ENCODE results near the gene CDS2. TPM values are rescaled to one million over a fixed set of nuclear protein-coding genes. Genes with fewer than 3 reads are reported as not detected.
A peak's percentile ranks its signal among the peaks of the same experiment; 100 is the strongest.

Gene CDS2
- total RNA-seq, 2 experiments from 2014 or later, result 56.2 to 58.3 TPM

GRCh38 chr20:5119435-5120184, 7.2 kb upstream of the CDS2 start, which contains the start of gene PCNA:
Gene PCNA, minus strand, starts transcription at chr20:5119958. Its CDS starts 160 bp downstream, at chr20:5119798.
- peaks cover 68% of the 10 kb centered on the region for H3K4me1 Mint-ChIP-seq (ENCODE audit: low read depth)
- peaks cover 56% of the 10 kb centered on the region for H3K36me3 Mint-ChIP-seq (ENCODE audit: low read depth)
- DNase-seq (peak; percentile 99), ATAC-seq (peak; percentile 91)
- CTCF ChIA-PET, result interaction anchor here (1.2 to 2.0 kb wide), 3 partner anchors 19 to 164 kb away, joined by 4 to 29 read pairs (median 7); no protein-coding TSS in a partner anchor
- no peaks in the 10 kb centered on the region for H3K9me3 Mint-ChIP-seq (ENCODE audit: insufficient read depth)
- no peaks in the 10 kb centered on the region for H3K27me3 Mint-ChIP-seq (ENCODE audit: low read depth)
- POLR2A ChIA-PET, result interaction anchor here (0.7 to 2.2 kb wide), 15 partner anchors 12 to 308 kb away, joined by 3 to 11 read pairs (median 4); no protein-coding TSS in a partner anchor
- H3K4me3 Mint-ChIP-seq, result peak within 1 kb of the TSS; percentile 91
- peak within 1 kb of the TSS; percentile 97 for H3K27ac Mint-ChIP-seq

- ATAC-seq, result no peak
- peak overlapping the region; percentile 91 for H3K4me3 Mint-ChIP-seq
- ChIA-PET POLR2A (interaction anchor here (0.7 to 2.2 kb wide), 15 partner anchors 11 to 309 kb away, joined by 3 to 11 read pairs (median 4); no protein-coding TSS in a partner anchor), CTCF (interaction anchor here (1.2 to 2.0 kb wide), 3 partner anchors 19 to 164 kb away, joined by 4 to 29 read pairs (median 7); no protein-coding TSS in a partner anchor)
- peaks cover 68% of the 10 kb centered on the region for H3K4me1 Mint-ChIP-seq (ENCODE audit: low read depth)
- H3K9me3 Mint-ChIP-seq (ENCODE audit: insufficient read depth), result no peaks in the 10 kb centered on the region
- H3K27ac Mint-ChIP-seq, result peak overlapping the region; percentile 97
- H3K36me3 Mint-ChIP-seq (ENCODE audit: low read depth), result peaks cover 51% of the 10 kb centered on the region
- H3K27me3 Mint-ChIP-seq (ENCODE audit: low read depth), result no peaks in the 10 kb centered on the region
- no peak for DNase-seq
Measured at GRCh38 chr20:5120185-5120476, 6.7 kb upstream of the CDS2 start.

GRCh38 chr20:5122873-5123260, 3.9 kb upstream of the CDS2 start:
- no peak overlapping the region for H3K27ac Mint-ChIP-seq
- H3K4me3 Mint-ChIP-seq, result no peak overlapping the region
- DNase-seq (no peak), ATAC-seq (no peak)
- ChIA-PET CTCF (no interaction called here), POLR2A (interaction anchor here (0.6 kb wide), 1 partner anchor 8 kb away, joined by 4 read pairs; no protein-coding TSS in a partner anchor)
- H3K4me1 Mint-ChIP-seq (ENCODE audit: low read depth), result peaks cover 53% of the 10 kb centered on the region
- peaks cover 26% of the 10 kb centered on the region for H3K36me3 Mint-ChIP-seq (ENCODE audit: low read depth)
- H3K27me3 Mint-ChIP-seq (ENCODE audit: low read depth), result no peaks in the 10 kb centered on the region
- H3K9me3 Mint-ChIP-seq (ENCODE audit: insufficient read depth), result no peaks in the 10 kb centered on the region

GRCh38 chr20:5127204-5127858, 523 bp downstream of the CDS2 start:
- Mint-ChIP-seq H3K27ac (peak overlapping the region; percentile 98), H3K36me3 (ENCODE audit: low read depth) (peaks cover 15% of the 10 kb centered on the region), H3K9me3 (ENCODE audit: insufficient read depth) (no peaks in the 10 kb centered on the region), H3K27me3 (ENCODE audit: low read depth) (no peaks in the 10 kb centered on the region), H3K4me1 (ENCODE audit: low read depth) (peaks cover 47% of the 10 kb centered on the region), H3K4me3 (peak overlapping the region; percentile 87)
- peak; percentile 88 for DNase-seq
- ATAC-seq, result peak; percentile 50
- POLR2A ChIA-PET, result interaction anchor here (0.6 to 2.6 kb wide), 8 partner anchors 41 to 129 kb away, joined by 3 to 19 read pairs (median 5); no protein-coding TSS in a partner anchor
- CTCF ChIA-PET, result interaction anchor here (0.9 to 3.4 kb wide), 18 partner anchors 26 to 321 kb away, joined by 3 to 115 read pairs (median 8); no protein-coding TSS in a partner anchor

- Mint-ChIP-seq H3K36me3 (ENCODE audit: low read depth) (peaks cover 12% of the 10 kb centered on the region), H3K4me3 (peak overlapping the region; percentile 87), H3K4me1 (ENCODE audit: low read depth) (peaks cover 41% of the 10 kb centered on the region), H3K27me3 (ENCODE audit: low read depth) (no peaks in the 10 kb centered on the region), H3K9me3 (ENCODE audit: insufficient read depth) (no peaks in the 10 kb centered on the region), H3K27ac (peak overlapping the region; percentile 98)
- DNase-seq (no peak), ATAC-seq (no peak)
- POLR2A ChIA-PET, result interaction anchor here (1.4 to 2.6 kb wide), 5 partner anchors 41 to 128 kb away, joined by 5 to 19 read pairs (median 6); no protein-coding TSS in a partner anchor
- CTCF ChIA-PET, result interaction anchor here (1.8 to 3.4 kb wide), 5 partner anchors 27 to 96 kb away, joined by 4 to 115 read pairs (median 20); no protein-coding TSS in a partner anchor
Measured at GRCh38 chr20:5127859-5128424, 1.1 kb downstream of the CDS2 start.

- ChIA-PET CTCF (interaction anchor here (2.2 kb wide), 1 partner anchor 64 kb away, joined by 20 read pairs; no protein-coding TSS in a partner anchor), POLR2A (no interaction called here)
- no peaks in the 10 kb centered on the region for H3K9me3 Mint-ChIP-seq (ENCODE audit: insufficient read depth)
- H3K27ac Mint-ChIP-seq, result peak overlapping the region; percentile 98
- H3K36me3 Mint-ChIP-seq (ENCODE audit: low read depth), result peaks cover 11% of the 10 kb centered on the region
- H3K4me3 Mint-ChIP-seq, result peak overlapping the region; percentile 87
- no peak for ATAC-seq
- H3K27me3 Mint-ChIP-seq (ENCODE audit: low read depth), result no peaks in the 10 kb centered on the region
- DNase-seq, result no peak
- peaks cover 35% of the 10 kb centered on the region for H3K4me1 Mint-ChIP-seq (ENCODE audit: low read depth)
Measured at GRCh38 chr20:5128886-5129285, 2.1 kb downstream of the CDS2 start.

- H3K9me3 Mint-ChIP-seq (ENCODE audit: insufficient read depth), result no peaks in the 10 kb centered on the region
- H3K27ac Mint-ChIP-seq, result no peak overlapping the region
- H3K4me1 Mint-ChIP-seq (ENCODE audit: low read depth), result peaks cover 20% of the 10 kb centered on the region
- H3K36me3 Mint-ChIP-seq (ENCODE audit: low read depth), result peaks cover 13% of the 10 kb centered on the region
- CTCF ChIA-PET, result interaction anchor here (1.0 to 3.8 kb wide), 4 partner anchors 13 to 317 kb away, joined by 3 to 29 read pairs (median 7); no protein-coding TSS in a partner anchor
- H3K4me3 Mint-ChIP-seq, result no peak overlapping the region
- ATAC-seq, result no peak
- POLR2A ChIA-PET, result interaction anchor here (1.3 kb wide), 2 partner anchors 12 to 59 kb away, joined by 3 to 4 read pairs; partner anchors contain the start of gene PCNA
- H3K27me3 Mint-ChIP-seq (ENCODE audit: low read depth), result no peaks in the 10 kb centered on the region
- DNase-seq, result no peak
Measured at GRCh38 chr20:5131502-5131901, 4.7 kb downstream of the CDS2 start.

- POLR2A ChIA-PET, result no interaction called here
- CTCF ChIA-PET, result interaction anchor here (3.8 kb wide), 1 partner anchor 59 kb away, joined by 29 read pairs; no protein-coding TSS in a partner anchor
- no peaks in the 10 kb centered on the region for H3K9me3 Mint-ChIP-seq (ENCODE audit: insufficient read depth)
- no peak for ATAC-seq
- DNase-seq, result no peak
- H3K27me3 Mint-ChIP-seq (ENCODE audit: low read depth), result no peaks in the 10 kb centered on the region
- peaks cover 6% of the 10 kb centered on the region for H3K36me3 Mint-ChIP-seq (ENCODE audit: low read depth)
- H3K4me3 Mint-ChIP-seq, result no peak overlapping the region
- no peak overlapping the region for H3K27ac Mint-ChIP-seq
- peaks cover 10% of the 10 kb centered on the region for H3K4me1 Mint-ChIP-seq (ENCODE audit: low read depth)
Measured at GRCh38 chr20:5133998-5134397, 7.2 kb downstream of the CDS2 start.

GRCh38 chr20:5135363-5136012, 8.7 kb downstream of the CDS2 start:
- no peaks in the 10 kb centered on the region for H3K9me3 Mint-ChIP-seq (ENCODE audit: insufficient read depth)
- H3K27ac Mint-ChIP-seq, result no peak overlapping the region
- peaks cover 9% of the 10 kb centered on the region for H3K4me1 Mint-ChIP-seq (ENCODE audit: low read depth)
- peaks cover 6% of the 10 kb centered on the region for H3K36me3 Mint-ChIP-seq (ENCODE audit: low read depth)
- no peak for ATAC-seq
- no peak for DNase-seq
- ChIA-PET CTCF (no interaction called here), POLR2A (interaction anchor here (0.9 kb wide), 1 partner anchor 9 kb away, joined by 3 read pairs; the partner anchor contains the start of gene CDS2)
- H3K27me3 Mint-ChIP-seq (ENCODE audit: low read depth), result no peaks in the 10 kb centered on the region
- H3K4me3 Mint-ChIP-seq, result no peak overlapping the region

- ATAC-seq, result no peak
- H3K36me3 Mint-ChIP-seq (ENCODE audit: low read depth), result peaks cover 6% of the 10 kb centered on the region
- ChIA-PET CTCF (no interaction called here), POLR2A (interaction anchor here (0.9 kb wide), 1 partner anchor 10 kb away, joined by 3 read pairs; the partner anchor contains the start of gene CDS2)
- H3K27ac Mint-ChIP-seq, result no peak overlapping the region
- no peaks in the 10 kb centered on the region for H3K9me3 Mint-ChIP-seq (ENCODE audit: insufficient read depth)
- DNase-seq, result no peak
- peaks cover 8% of the 10 kb centered on the region for H3K4me1 Mint-ChIP-seq (ENCODE audit: low read depth)
- H3K4me3 Mint-ChIP-seq, result no peak overlapping the region
- H3K27me3 Mint-ChIP-seq (ENCODE audit: low read depth), result no peaks in the 10 kb centered on the region
Measured at GRCh38 chr20:5136096-5136495, 9.3 kb downstream of the CDS2 start.

- Mint-ChIP-seq H3K4me3 (no peak overlapping the region), H3K27ac (no peak overlapping the region), H3K9me3 (ENCODE audit: insufficient read depth) (no peaks in the 10 kb centered on the region), H3K27me3 (ENCODE audit: low read depth) (no peaks in the 10 kb centered on the region), H3K4me1 (ENCODE audit: low read depth) (peaks cover 4% of the 10 kb centered on the region), H3K36me3 (ENCODE audit: low read depth) (peaks cover 14% of the 10 kb centered on the region)
- no peak for DNase-seq
- POLR2A ChIA-PET, result no interaction called here
- no peak for ATAC-seq
- CTCF ChIA-PET, result interaction anchor here (0.7 to 1.4 kb wide), 2 partner anchors 29 to 452 kb away, joined by 3 to 4 read pairs; no protein-coding TSS in a partner anchor
Measured at GRCh38 chr20:5140195-5140594, 13.4 kb downstream of the CDS2 start.

Data from activated CD8-positive, alpha-beta T cell treated with anti-CD3 and anti-CD28 coated beads, Interleukin-2, amount 10 ng/mL, durations not matched to agents 7 days and 5 days (primary cell).